CD4-positive, alpha-beta memory T cell (primary cell): ENCODE measurements around the gene TMEM176B. TPM values are rescaled to one million over a fixed set of nuclear protein-coding genes. Genes with fewer than 3 reads are reported as not detected.

Experiments
- CTCF ChIA-PET: fragments of 350-600 bp; sonication (Branson Sonifier 250); formaldehyde crosslinking; loops from one replicate; lab custom pipeline; 2021; ENCODE audit warnings: inconsistent platforms; ENCODE audit not compliant: partially characterized antibody; lab: Charles Lee
- POLR2A ChIA-PET: fragments of 350-600 bp; sonication (Branson Sonifier 250); formaldehyde crosslinking; loops from one replicate; lab custom pipeline; 2021; ENCODE audit not compliant: partially characterized antibody; lab: Charles Lee
- DNase-seq, 5 donors: peaks; one replicate each; pipeline versions ENCODE4 v3.0.0 to v3.0.0-alpha.2; 2020 to 2022; ENCODE audit warnings: mixed read lengths in 1 of 5
- H3K27ac ChIP-seq: one replicate; pipeline ENCODE4 v1.7.0; 2013; ENCODE audit warnings: low read depth, low read length
- H3K27me3 ChIP-seq: 2 replicates; pipeline ENCODE4 v1.7.0; 2013; ENCODE audit warnings: mild to moderate bottlenecking, low read length, moderate library complexity; ENCODE audit not compliant: insufficient read depth
- H3K36me3 ChIP-seq: 2 replicates; pipeline ENCODE4 v1.7.0; 2013; ENCODE audit warnings: mild to moderate bottlenecking, low read length, moderate library complexity; ENCODE audit not compliant: insufficient read depth
- H3K4me1 ChIP-seq: 2 replicates; pipeline ENCODE4 v1.7.0; 2013; ENCODE audit warnings: mild to moderate bottlenecking, low read length, moderate library complexity; ENCODE audit not compliant: insufficient read depth
- H3K4me3 ChIP-seq, 2 donors: one replicate each; pipeline ENCODE4 v1.7.0; 2013; ENCODE audit warnings: low read length in 2 of 2, mild to moderate bottlenecking in 1 of 2
- H3K9me3 ChIP-seq, 2 donors: one replicate each; pipeline ENCODE4 v1.7.0; 2013; ENCODE audit warnings: low read length in 2 of 2, control low read depth in 1 of 2; ENCODE audit not compliant: control insufficient read depth in 1 of 2
- H3K27ac Mint-ChIP-seq, 7 donors: one replicate each; pipeline ENCODE4 v1.8.0; 2020 to 2021; ENCODE audit warnings: mixed read lengths in 7 of 7, mild to moderate bottlenecking in 6 of 7, inconsistent platforms in 3 of 7, moderate library complexity in 3 of 7
- H3K27me3 Mint-ChIP-seq, 2 donors: one replicate each; pipeline ENCODE4 v1.8.0; 2020 to 2021; ENCODE audit warnings: mixed read lengths in 2 of 2
- H3K36me3 Mint-ChIP-seq, 2 donors: one replicate each; pipeline ENCODE4 v1.8.0; 2020 to 2021; ENCODE audit warnings: mixed read lengths in 2 of 2, inconsistent platforms in 1 of 2, mild to moderate bottlenecking in 1 of 2
- H3K4me1 Mint-ChIP-seq, 4 donors: one replicate each; pipeline ENCODE4 v1.8.0; 2020 to 2021; ENCODE audit warnings: mixed read lengths in 4 of 4, mild to moderate bottlenecking in 1 of 4
- H3K4me3 Mint-ChIP-seq, 8 donors: one replicate each; pipeline ENCODE4 v1.8.0; 2020 to 2021; ENCODE audit warnings: mixed read lengths in 8 of 8, mild to moderate bottlenecking in 7 of 8, moderate library complexity in 6 of 8, inconsistent platforms in 3 of 8
- H3K9me3 Mint-ChIP-seq, 8 donors: one replicate each; pipeline ENCODE4 v1.8.0; 2020 to 2021; ENCODE audit warnings: mixed read lengths in 8 of 8, mild to moderate bottlenecking in 5 of 8, inconsistent platforms in 3 of 8, moderate library complexity in 1 of 8
- intact Hi-C: fragments of 100-400 bp; cut with micrococcal nuclease; formaldehyde crosslinking; loops from one replicate; pipeline ENCODE4 v1.15.1; 2023
- polyA plus RNA-seq, 2 donors: library from polyadenylated mRNA; unstranded; fragments of 300-500 nt; fragmentation: Illumina TruSeq; gene quantifications; one replicate each; pipeline ENCODE4 v1.2.3, GENCODE V29; 2021
- total RNA-seq, 2 experiments: library from RNA; stranded (reverse); gene quantifications; one replicate each; pipeline ENCODE4 v1.2.3, GENCODE V29; 2021

TMEM176B gene
- total and polyA plus RNA-seq, 4 experiments from 2014 or later: 1.6 to 2.3 TPM; not detected in 2

DNA sequence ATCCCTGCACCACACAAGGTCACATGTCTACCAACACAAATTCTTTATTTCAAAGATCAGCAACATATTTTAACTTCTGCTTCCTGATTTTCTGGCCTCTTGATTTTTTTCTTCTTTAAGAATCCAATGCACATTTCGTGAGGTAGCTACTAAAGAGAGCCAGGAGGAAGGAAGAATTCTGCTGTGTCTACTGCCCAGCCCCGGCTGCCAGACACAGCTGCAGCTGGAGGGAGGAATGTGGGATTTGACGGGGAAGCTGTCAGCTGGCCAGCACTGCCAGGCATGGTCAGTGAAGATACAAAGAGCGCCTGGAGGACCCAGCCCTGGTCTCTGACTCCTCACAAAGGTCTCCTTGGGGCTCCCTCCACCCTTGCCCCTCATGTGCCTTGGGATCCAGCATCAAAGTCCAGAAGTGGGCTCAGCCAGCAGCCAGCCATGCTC, 45.3 kb upstream of the TMEM176B start:
- H3K27me3 ChIP-seq: no peaks in the 10 kb centered on the region
- ChIA-PET CTCF (no interaction called here), POLR2A (no interaction called here)
- no peak overlapping the region for H3K4me3 ChIP-seq
- H3K4me3 Mint-ChIP-seq: no peak overlapping the region
- H3K9me3 Mint-ChIP-seq: peaks cover 0 to 2% (median 0%) of the 10 kb centered on the region in 8 donors
- no peaks in the 10 kb centered on the region for H3K4me1 ChIP-seq
- no peak overlapping the region for H3K27ac ChIP-seq
- no peaks in the 10 kb centered on the region for H3K36me3 Mint-ChIP-seq
- no peaks in the 10 kb centered on the region for H3K9me3 ChIP-seq
- no peak for DNase-seq
- H3K36me3 ChIP-seq: no peaks in the 10 kb centered on the region
- H3K4me1 Mint-ChIP-seq: no peaks in the 10 kb centered on the region
- peaks cover 2 to 7% of the 10 kb centered on the region in 2 donors for H3K27me3 Mint-ChIP-seq
- no peak overlapping the region for H3K27ac Mint-ChIP-seq
- intact Hi-C loops: no loop called here

DNA sequence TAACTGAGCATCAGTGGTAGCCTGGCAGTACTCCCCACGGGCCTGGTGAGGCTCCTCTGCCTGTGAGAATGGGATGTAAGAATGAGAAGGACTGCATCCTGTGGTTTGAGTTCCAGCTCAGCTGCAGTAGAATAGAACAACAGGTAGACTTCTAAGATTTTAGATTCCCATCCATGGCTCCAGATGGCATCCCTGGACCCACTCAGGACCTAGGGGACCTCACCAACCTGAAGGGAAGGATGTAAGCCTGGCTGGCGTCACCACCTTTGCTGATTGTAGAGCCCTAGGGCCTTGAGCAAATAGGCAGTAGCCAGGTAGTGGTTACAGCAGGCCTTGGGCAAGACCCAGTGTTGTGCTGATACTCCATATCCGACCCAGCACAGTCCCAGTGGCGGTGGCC, 42.6 kb upstream of the TMEM176B start:
- no peaks in the 10 kb centered on the region for H3K27me3 Mint-ChIP-seq
- Histone ChIP-seq H3K27ac (no peak overlapping the region), H3K4me3 (no peak overlapping the region), H3K36me3 (no peaks in the 10 kb centered on the region), H3K27me3 (no peaks in the 10 kb centered on the region), H3K9me3 (no peaks in the 10 kb centered on the region), H3K4me1 (no peaks in the 10 kb centered on the region)
- H3K27ac Mint-ChIP-seq: no peak overlapping the region
- ChIA-PET CTCF (no interaction called here), POLR2A (no interaction called here)
- H3K4me1 Mint-ChIP-seq: no peaks in the 10 kb centered on the region
- no peaks in the 10 kb centered on the region for H3K36me3 Mint-ChIP-seq
- H3K4me3 Mint-ChIP-seq: no peak overlapping the region
- no peak for DNase-seq
- H3K9me3 Mint-ChIP-seq: peaks cover 0 to 2% (median 0%) of the 10 kb centered on the region in 8 donors
- intact Hi-C loops: no loop called here

- Mint-ChIP-seq H3K4me1 (no peaks in the 10 kb centered on the region), H3K36me3 (no peaks in the 10 kb centered on the region)
- no peak overlapping the region for H3K4me3 ChIP-seq
Measured at GRCh38 chr7:150842018-150842417, 41.9 kb upstream of the TMEM176B start.

GRCh38 chr7:150838965-150839650, 38.9 kb upstream of the TMEM176B start:
- Mint-ChIP-seq H3K4me1 (no peaks in the 10 kb centered on the region), H3K27ac (no peak overlapping the region), H3K27me3 (peaks cover 0 to 2% of the 10 kb centered on the region in 2 donors), H3K36me3 (no peaks in the 10 kb centered on the region), H3K9me3 (peaks cover 0 to 2% (median 0%) of the 10 kb centered on the region in 8 donors), H3K4me3 (no peak overlapping the region)
- CTCF ChIA-PET: interaction anchor here (1.4 kb wide), 1 partner anchor 418 kb away, joined by 3 read pairs; no protein-coding TSS in a partner anchor
- Histone ChIP-seq H3K9me3 (no peaks in the 10 kb centered on the region), H3K27me3 (no peaks in the 10 kb centered on the region), H3K36me3 (no peaks in the 10 kb centered on the region), H3K27ac (no peak overlapping the region), H3K4me3 (no peak overlapping the region), H3K4me1 (no peaks in the 10 kb centered on the region)
- intact Hi-C loops: no loop called here
- POLR2A ChIA-PET: no interaction called here
- no peak for DNase-seq

More at GRCh38 chr7:150842018-150842417, 41.9 kb upstream of the TMEM176B start:
- intact Hi-C loops: no loop called here
- H3K4me1 ChIP-seq: no peaks in the 10 kb centered on the region
- CTCF ChIA-PET: no interaction called here
- no peaks in the 10 kb centered on the region for H3K9me3 ChIP-seq
- H3K4me3 Mint-ChIP-seq: no peak overlapping the region
- no peak overlapping the region for H3K27ac Mint-ChIP-seq
- H3K36me3 ChIP-seq: no peaks in the 10 kb centered on the region
- H3K27ac ChIP-seq: no peak overlapping the region
- POLR2A ChIA-PET: no interaction called here
- H3K27me3 Mint-ChIP-seq: no peaks in the 10 kb centered on the region
- no peaks in the 10 kb centered on the region for H3K27me3 ChIP-seq
- H3K9me3 Mint-ChIP-seq: peaks cover 0 to 2% (median 0%) of the 10 kb centered on the region in 8 donors
- DNase-seq: no peak

DNA sequence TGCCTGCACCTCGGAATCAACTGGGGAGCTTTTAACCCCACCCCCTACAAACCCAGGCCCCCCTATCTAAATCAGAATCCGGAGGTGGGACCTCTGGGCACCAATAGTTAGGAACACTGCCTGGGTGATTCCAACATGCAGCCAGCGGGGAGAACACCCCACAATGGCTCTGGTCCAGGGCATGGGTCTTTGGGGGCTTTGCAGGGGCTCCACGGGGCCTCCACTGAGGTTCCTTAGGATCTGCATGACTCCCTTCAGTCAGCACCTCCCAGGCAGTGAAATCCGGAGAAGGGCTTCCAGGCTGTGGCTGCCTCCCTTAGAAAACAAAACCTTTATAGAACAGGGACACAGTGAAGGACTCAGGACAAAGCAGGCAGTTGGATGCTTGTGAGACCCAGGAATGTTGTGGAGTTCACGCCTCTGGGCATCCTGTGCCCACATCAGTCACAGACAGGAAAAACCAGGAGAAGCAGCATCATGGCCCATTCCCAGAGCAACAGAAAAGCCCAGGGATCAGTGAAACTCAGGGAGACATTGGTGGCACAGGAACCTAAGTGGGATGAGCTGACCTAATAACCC, 35.6 kb upstream of the TMEM176B start:
- Mint-ChIP-seq H3K27me3 (peaks cover 1 to 13% of the 10 kb centered on the region in 2 donors), H3K27ac (no peak overlapping the region), H3K4me1 (no peaks in the 10 kb centered on the region), H3K9me3 (peaks cover 0 to 2% (median 0%) of the 10 kb centered on the region in 8 donors), H3K4me3 (no peak overlapping the region), H3K36me3 (no peaks in the 10 kb centered on the region)
- Histone ChIP-seq H3K36me3 (no peaks in the 10 kb centered on the region), H3K9me3 (no peaks in the 10 kb centered on the region), H3K4me3 (no peak overlapping the region), H3K27ac (no peak overlapping the region), H3K4me1 (no peaks in the 10 kb centered on the region), H3K27me3 (no peaks in the 10 kb centered on the region)
- no peak for DNase-seq
- intact Hi-C loops: no loop called here
- CTCF ChIA-PET: no interaction called here
- POLR2A ChIA-PET: no interaction called here

- H3K27me3 Mint-ChIP-seq: peaks cover 1 to 20% of the 10 kb centered on the region in 2 donors
- no peaks in the 10 kb centered on the region for H3K4me1 ChIP-seq
- no peak overlapping the region for H3K4me3 Mint-ChIP-seq
- POLR2A ChIA-PET: no interaction called here
- H3K36me3 Mint-ChIP-seq: no peaks in the 10 kb centered on the region
- no peak overlapping the region for H3K4me3 ChIP-seq
- no peak overlapping the region for H3K27ac Mint-ChIP-seq
- no peak for DNase-seq
- intact Hi-C loops: no loop called here
- H3K27me3 ChIP-seq: no peaks in the 10 kb centered on the region
- H3K9me3 ChIP-seq: no peaks in the 10 kb centered on the region
- H3K4me1 Mint-ChIP-seq: no peaks in the 10 kb centered on the region
- peaks cover 0 to 2% (median 0%) of the 10 kb centered on the region in 8 donors for H3K9me3 Mint-ChIP-seq
- CTCF ChIA-PET: no interaction called here
- H3K36me3 ChIP-seq: no peaks in the 10 kb centered on the region
- no peak overlapping the region for H3K27ac ChIP-seq
Measured at GRCh38 chr7:150835019-150835418, 34.9 kb upstream of the TMEM176B start.

DNA sequence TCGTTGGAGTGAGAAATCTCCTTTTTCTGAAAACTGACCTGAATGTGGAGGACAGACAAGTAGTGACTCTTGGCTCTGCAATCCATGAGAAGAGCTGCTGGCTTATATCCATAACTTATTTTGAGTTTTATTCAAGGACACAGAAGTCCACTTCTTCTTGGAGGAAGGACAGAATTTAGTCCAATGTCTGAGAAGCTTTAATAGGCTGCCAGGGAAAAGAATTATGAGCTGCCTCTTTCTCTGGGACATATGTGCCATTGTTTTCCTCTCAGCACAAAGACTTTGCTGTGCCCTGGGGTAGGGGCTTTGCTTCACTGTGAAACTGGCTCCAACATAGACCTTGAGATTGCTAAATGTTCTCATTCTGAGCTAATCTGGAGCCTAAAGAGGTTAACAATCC, 31.7 kb upstream of the TMEM176B start:
- no peaks in the 10 kb centered on the region for H3K9me3 ChIP-seq
- Mint-ChIP-seq H3K27me3 (peaks cover 7 to 28% of the 10 kb centered on the region in 2 donors), H3K27ac (no peak overlapping the region), H3K4me1 (no peaks in the 10 kb centered on the region), H3K36me3 (no peaks in the 10 kb centered on the region), H3K4me3 (no peak overlapping the region), H3K9me3 (peaks cover 0 to 2% (median 0%) of the 10 kb centered on the region in 8 donors)
- no peak for DNase-seq
- H3K36me3 ChIP-seq: no peaks in the 10 kb centered on the region
- H3K4me3 ChIP-seq: no peak overlapping the region
- no peaks in the 10 kb centered on the region for H3K4me1 ChIP-seq
- intact Hi-C loops: no loop called here
- ChIA-PET POLR2A (no interaction called here), CTCF (no interaction called here)
- H3K27me3 ChIP-seq: no peaks in the 10 kb centered on the region
- H3K27ac ChIP-seq: no peak overlapping the region
